GM19099 (cell line): Measurements from ENCODE around the gene AMPD2.

Experiments used
- POLR2A ChIP-seq: IDR thresholded peaks from 3 replicates; pipeline ENCODE4 v1.6.1; 2011; ENCODE audit warnings: low read depth; ENCODE audit not compliant: insufficient read length; ENCODE audit errors: extremely low read depth

Gene AMPD2

GRCh38 chr1:109609881-109610280 is 9.8 kb upstream of the AMPD2 start:
- TF ChIP-seq POLR2A, result no peak

DNA sequence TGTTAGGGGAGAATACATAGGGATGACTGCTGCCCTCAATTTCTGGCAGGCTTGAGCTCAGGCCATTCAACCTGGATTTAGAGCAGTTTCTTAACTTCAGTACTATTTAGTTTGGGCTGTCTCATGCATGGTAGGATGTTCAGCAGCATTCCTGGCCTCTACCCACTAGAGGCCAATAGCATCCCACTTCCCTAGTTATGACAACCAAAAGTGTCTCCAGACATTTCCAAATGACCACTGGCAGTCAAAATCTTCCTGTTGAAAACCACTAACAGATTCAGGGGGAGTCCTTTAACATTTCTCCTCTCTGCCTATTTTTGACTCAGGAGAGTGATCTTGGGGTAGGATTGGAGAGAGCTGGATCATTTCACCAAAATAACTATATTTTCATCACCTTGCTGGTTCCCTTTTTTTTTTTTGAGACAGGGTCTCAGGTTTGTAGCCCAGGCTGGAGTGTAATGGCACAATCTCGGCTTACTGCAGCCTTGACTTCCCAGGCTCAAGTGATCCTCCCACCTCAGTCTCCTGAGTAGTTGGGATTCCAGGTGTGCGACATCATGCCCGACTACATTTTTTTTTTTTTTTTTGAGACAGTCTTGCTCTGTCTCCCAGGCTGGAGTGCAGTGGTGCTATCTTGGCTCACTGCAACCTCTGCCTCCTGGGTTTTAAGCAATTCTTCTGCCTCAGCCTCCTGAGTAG is 8.9 kb upstream of the AMPD2 start:
- TF ChIP-seq POLR2A, result no peak

DNA sequence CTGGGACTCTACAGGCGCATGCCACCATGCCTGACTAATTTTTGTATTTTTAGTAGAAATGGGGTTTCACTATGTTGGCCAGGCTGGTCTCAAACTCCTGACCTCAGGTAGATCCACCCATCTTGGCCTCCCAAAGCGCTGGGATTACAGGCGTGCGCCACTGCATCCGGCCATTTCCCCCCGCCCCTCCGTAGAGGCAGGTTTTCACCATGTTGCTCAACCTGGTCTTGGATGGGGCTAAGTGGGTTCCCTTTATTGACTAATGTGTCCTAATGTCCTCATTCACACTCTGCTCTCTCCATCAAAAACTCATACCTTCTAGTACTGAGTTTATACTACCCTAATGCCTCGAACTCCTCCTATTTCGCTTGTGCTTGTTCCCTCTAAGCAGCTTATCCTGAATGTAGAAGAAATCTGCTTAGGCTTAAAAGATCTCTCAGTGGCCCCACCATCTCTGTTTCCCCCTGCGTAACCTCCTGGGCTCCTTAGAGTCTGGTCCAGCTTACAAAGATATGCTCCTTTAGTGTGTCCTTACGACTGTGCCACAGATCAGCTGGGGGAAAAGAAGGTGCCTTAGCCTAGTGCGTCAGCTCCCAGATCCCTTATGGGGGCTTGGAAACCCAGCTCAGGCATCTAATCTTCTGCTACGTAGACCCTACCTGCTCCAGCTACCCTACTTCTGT is 8.2 kb upstream of the AMPD2 start:
- TF ChIP-seq POLR2A, result no peak

DNA sequence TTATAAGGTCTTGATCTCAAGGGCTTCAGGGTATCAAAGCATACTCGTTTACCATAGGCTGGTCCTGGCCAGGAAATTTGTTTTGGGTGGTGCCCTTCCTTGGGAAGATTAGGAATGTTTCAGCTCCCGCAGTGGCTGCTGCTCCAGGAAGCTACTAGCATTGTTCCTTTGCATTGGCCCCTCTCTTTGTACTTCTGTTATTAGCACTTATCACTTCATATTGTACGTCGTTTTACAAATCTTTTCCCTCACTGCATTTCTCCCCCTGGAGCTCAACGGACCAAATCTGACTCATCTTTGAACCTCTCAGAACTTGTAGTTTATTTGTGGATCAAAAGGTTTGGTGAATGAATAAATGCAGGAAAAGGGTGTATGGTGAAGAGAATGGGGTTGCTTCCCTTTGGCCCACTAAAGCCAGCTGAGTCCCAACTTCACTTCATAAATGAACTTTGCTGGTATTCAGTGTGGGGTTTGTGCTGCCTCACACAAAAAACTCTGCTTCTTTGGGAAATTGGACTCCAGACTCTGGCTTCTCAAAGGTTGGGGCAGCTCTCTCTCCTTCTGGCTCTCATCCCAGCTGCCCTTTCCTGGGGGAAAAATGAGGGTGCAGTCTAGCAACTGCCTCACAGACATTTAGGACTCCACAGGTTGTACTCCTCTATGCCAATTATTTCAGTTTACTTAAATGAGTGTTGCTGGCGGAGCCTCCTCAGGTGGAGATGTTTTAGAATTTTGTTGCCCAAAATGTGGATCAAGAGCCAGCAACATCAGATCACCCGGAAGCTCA is 6.1 kb upstream of the AMPD2 start:
- no peak for TF ChIP-seq POLR2A

DNA sequence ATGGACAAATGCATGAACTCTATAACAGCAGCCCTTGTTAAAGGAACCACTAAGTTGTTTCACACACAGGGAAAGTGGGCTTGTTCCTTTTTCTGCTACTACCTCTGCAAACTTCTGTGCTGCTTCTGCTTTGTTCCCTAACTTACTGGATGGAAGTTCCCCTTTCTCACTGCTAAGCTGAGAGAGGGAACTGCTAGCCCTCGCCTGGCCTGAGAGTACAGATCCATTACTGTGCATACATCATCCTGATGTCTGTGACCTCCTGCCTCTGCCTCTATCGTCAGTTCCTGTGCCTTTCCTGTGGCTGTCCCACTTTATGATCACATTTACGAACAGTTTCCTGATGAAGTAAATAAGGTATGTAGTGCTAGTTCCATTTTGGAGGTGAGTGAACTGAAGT is 3.8 kb upstream of the AMPD2 start:
- no peak for TF ChIP-seq POLR2A

DNA sequence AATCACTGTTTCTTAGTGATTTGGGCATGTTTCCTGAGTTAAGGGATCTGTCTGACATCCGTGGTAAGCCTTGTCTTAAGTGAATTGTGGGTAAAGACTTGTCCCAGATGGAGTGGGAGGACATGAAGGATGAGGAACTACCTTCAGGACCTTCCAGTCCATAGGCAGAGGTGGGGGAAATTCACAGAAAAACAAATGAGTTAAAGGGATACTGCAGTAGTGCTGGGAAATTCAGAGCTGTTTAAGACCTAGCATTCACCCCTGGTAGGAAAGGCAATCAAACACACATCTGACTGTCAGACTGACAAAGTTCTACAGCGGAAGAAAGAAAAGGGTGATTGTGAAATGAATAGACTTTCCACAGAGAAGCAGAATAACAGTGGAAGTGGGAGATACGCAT is 3.2 kb upstream of the AMPD2 start:
- no peak for TF ChIP-seq POLR2A

DNA sequence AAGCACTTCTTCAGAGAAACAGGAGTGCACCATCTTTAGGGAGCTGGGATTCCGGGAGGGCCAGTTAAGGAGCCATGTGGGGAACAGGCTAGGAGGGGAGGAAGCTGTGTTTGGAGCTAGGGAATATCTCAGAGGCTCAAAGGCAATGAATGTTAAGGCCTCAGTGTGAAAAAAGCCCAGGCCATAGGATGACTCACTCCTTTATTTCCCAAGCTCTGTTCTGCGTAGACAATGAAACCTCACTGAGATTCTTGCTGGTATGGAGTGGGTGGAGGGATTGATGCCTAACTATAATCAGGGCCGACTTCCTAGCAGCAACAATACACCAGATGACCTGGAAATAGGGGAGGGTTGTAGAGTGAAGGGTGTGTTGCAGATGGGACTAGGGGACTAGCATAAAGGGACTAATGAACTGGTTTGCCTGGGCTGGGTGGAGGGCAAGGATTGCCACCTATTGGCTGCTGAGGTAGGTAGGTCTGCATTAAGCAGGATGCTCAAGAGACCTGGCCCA is 2.3 kb upstream of the AMPD2 start:
- no peak for TF ChIP-seq POLR2A

DNA sequence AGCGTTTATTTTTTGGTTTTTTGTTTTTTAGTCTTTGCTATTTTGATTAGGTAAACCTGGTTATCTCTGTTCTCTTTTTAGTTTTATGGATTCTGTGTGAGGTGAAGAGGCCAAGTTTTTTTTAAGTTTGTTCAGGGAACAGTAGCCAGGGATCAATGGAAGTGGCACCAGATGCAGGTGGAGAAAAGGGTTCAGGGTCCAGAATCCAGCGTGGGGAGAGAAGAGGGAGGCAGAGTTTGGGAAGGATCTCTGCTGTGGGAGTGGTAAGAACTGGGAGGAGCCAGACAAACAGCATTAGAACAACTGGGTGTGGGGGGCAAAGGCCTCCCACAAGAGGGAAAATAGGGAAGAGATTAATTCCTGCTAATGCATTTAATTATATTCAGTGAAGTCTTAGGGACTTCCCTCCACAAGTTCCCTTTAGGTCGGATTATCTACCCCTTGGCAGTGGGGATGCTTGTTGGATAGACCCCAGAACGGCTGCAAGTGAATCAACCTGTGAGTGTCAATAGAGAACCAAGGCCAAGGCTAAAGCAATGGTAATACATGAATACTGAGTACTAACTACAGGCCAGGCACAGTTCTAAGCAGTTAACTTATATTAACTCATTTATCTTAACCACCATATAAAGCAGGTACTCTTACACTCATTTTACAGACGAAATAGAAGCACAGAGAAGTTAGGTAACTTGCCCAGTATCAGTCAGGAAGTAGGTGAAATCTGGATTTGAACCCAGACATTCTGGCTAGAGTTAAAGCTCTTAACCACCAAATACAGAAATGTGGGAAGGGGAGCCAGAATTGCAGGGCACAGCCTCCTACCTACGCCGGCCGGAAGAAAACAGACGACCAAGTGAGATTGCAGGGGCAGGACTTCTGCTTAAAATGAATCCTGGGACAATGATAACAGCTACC is 719 bp upstream of the AMPD2 start:
- no peak for TF ChIP-seq POLR2A

DNA sequence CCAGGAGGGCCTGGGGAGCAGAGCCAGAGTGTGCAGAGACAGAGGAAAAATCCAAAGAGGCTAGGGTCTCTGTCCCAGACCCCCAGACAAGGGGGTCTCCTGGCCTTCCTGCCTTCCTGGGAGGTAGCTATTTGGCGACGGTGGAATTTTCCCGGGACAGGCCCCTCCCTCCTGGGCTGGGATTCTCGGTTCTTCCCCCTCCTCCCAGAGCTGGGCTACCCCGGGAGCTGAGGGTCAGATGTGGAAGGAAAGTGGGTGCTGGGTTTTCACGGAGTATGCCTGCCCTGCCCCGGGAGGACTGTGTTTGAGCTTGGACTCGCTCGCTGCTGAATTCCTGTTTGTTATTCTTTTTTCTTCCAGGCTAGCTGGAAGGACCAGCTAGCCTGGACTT is 759 bp downstream of the AMPD2 start:
- TF ChIP-seq POLR2A, result no peak

DNA sequence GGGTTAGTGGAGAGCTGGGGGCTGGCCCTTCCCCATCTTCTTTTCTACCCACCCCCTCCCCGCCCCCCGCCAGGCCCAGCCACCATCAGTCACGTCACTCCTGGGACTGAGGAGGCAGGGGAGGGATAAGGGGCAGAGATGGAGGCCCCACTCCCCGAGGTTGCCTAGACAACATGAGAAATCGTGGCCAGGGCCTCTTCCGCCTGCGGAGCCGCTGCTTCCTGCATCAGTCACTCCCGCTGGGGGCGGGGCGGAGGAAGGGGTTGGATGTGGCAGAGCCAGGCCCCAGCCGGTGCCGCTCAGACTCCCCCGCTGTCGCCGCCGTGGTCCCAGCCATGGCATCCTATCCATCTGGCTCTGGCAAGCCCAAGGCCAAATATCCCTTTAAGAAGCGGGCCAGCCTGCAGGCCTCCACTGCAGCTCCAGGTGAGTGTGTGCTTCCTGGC is 1.2 kb downstream of the AMPD2 start:
- no peak for TF ChIP-seq POLR2A

- TF ChIP-seq POLR2A, result no peak
Observed at GRCh38 chr1:109621379-109622136, 1.9 kb downstream of the AMPD2 start.

- TF ChIP-seq POLR2A, result no peak
Observed at GRCh38 chr1:109622137-109622892, 2.7 kb downstream of the AMPD2 start.

DNA sequence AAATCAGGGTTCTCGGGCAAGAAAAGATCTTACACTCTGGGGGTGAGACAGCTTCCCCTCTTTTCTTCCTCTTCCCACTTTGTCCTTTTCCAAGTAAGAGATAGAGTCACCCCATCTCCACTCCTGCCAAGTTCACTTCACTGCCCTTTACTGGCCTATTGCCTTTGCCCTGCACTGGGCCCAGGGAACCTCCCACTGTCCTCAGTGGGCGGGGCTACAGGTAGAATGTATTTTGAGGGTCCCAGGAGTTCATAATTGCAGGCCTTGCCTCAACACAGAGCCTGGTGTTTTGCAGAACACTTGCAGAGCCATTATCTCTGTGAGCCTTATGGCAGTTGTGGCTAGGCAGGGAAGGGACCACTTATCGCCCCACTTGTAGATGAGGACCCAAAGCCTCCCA is 3.3 kb downstream of the AMPD2 start:
- TF ChIP-seq POLR2A, result no peak

- TF ChIP-seq POLR2A, result no peak
Observed at GRCh38 chr1:109623601-109624161, 4.0 kb downstream of the AMPD2 start.
